ENCODE data around the gene CNIH2.
"Not testable (repeated sequence)": the region's sequence is repeated elsewhere in the genome, so short reads cannot be mapped to it uniquely, and the experiment has no call there.

The CNIH2 gene

GRCh38 chr11:66310324-66310723, 32.3 kb downstream of the CNIH2 start:
- H3K9me3 Mint-ChIP-seq, result no peaks in the 10 kb centered on the region
- H3K4me3 Mint-ChIP-seq, result no peak overlapping the region
- DNase-seq (ENCODE audit: low spot score in 2 of 2), result no peak

GRCh38 chr11:66310803-66311440, 32.9 kb downstream of the CNIH2 start:
- not testable (repeated sequence) for H3K27ac Mint-ChIP-seq; ATAC-seq; DNase-seq (ENCODE audit: low spot score in 2 of 2); H3K9me3 Mint-ChIP-seq; H3K36me3 Mint-ChIP-seq
- Mint-ChIP-seq H3K4me1 (peaks cover 33% of the 10 kb centered on the region), H3K4me3 (peak overlapping the region; percentile 88)

More at GRCh38 chr11:66310324-66310723, 32.3 kb downstream of the CNIH2 start:
- Mint-ChIP-seq H3K27ac (no peak overlapping the region), H3K4me1 (peaks cover 27% of the 10 kb centered on the region), H3K36me3 (no peaks in the 10 kb centered on the region)
- ATAC-seq, result no peak

- ATAC-seq (no peak), DNase-seq (ENCODE audit: low spot score in 2 of 2) (no peak)
- Mint-ChIP-seq H3K36me3 (no peaks in the 10 kb centered on the region), H3K4me3 (peak overlapping the region; percentile 88), H3K27ac (peak overlapping the region; percentile 96), H3K4me1 (peaks cover 36% of the 10 kb centered on the region), H3K9me3 (no peaks in the 10 kb centered on the region)
Observed at GRCh38 chr11:66311470-66311964, 33.5 kb downstream of the CNIH2 start.

- Mint-ChIP-seq H3K4me3 (peak overlapping the region; percentile 88), H3K36me3 (no peaks in the 10 kb centered on the region), H3K9me3 (no peaks in the 10 kb centered on the region), H3K4me1 (peaks cover 36% of the 10 kb centered on the region), H3K27ac (peak overlapping the region; percentile 96)
- peak; percentile 85 for ATAC-seq
- DNase-seq (ENCODE audit: low spot score in 2 of 2), result peak; percentile 97
Observed at GRCh38 chr11:66311965-66312548, 34.1 kb downstream of the CNIH2 start.

- peaks cover 43% of the 10 kb centered on the region for H3K4me1 Mint-ChIP-seq
- H3K36me3 Mint-ChIP-seq, result no peaks in the 10 kb centered on the region
- H3K4me3 Mint-ChIP-seq, result peak overlapping the region; percentile 88
- no peaks in the 10 kb centered on the region for H3K9me3 Mint-ChIP-seq
- peak; percentile 85 for ATAC-seq
- peak; percentile 96 to 99 for DNase-seq (ENCODE audit: low spot score in 2 of 2)
- H3K27ac Mint-ChIP-seq, result peak overlapping the region; percentile 96
Observed at GRCh38 chr11:66312549-66313320, 34.8 kb downstream of the CNIH2 start.

- H3K4me3 Mint-ChIP-seq, result peak overlapping the region; percentile 88
- ATAC-seq, result no peak
- H3K27ac Mint-ChIP-seq, result peak overlapping the region; percentile 96
- no peaks in the 10 kb centered on the region for H3K9me3 Mint-ChIP-seq
- peaks cover 51% of the 10 kb centered on the region for H3K4me1 Mint-ChIP-seq
- H3K36me3 Mint-ChIP-seq, result no peaks in the 10 kb centered on the region
- DNase-seq (ENCODE audit: low spot score in 2 of 2), result no peak
Observed at GRCh38 chr11:66313321-66314185, 35.6 kb downstream of the CNIH2 start.

GRCh38 chr11:66314186-66314501, 36.2 kb downstream of the CNIH2 start:
- Mint-ChIP-seq H3K36me3 (no peaks in the 10 kb centered on the region), H3K27ac (peak overlapping the region; percentile 73), H3K9me3 (no peaks in the 10 kb centered on the region), H3K4me1 (peaks cover 57% of the 10 kb centered on the region), H3K4me3 (peak overlapping the region; percentile 88)
- no peak for ATAC-seq
- no peak for DNase-seq (ENCODE audit: low spot score in 2 of 2)

GRCh38 chr11:66314561-66315497, 36.9 kb downstream of the CNIH2 start:
- peaks cover 61% of the 10 kb centered on the region for H3K4me1 Mint-ChIP-seq
- no peaks in the 10 kb centered on the region for H3K9me3 Mint-ChIP-seq
- DNase-seq (ENCODE audit: low spot score in 2 of 2), result no peak
- H3K27ac Mint-ChIP-seq, result peak overlapping the region; percentile 81
- ATAC-seq, result no peak
- no peaks in the 10 kb centered on the region for H3K36me3 Mint-ChIP-seq
- H3K4me3 Mint-ChIP-seq, result peak overlapping the region; percentile 88

- DNase-seq (ENCODE audit: low spot score in 2 of 2) (no peak), ATAC-seq (no peak)
- Mint-ChIP-seq H3K27ac (peak overlapping the region; percentile 81), H3K4me1 (peaks cover 61% of the 10 kb centered on the region), H3K9me3 (no peaks in the 10 kb centered on the region), H3K4me3 (peak overlapping the region; percentile 88), H3K36me3 (no peaks in the 10 kb centered on the region)
Observed at GRCh38 chr11:66315498-66315885, 37.5 kb downstream of the CNIH2 start.

GRCh38 chr11:66315921-66316811, 38.2 kb downstream of the CNIH2 start:
- peak overlapping the region; percentile 81 for H3K27ac Mint-ChIP-seq

GRCh38 chr11:66316849-66317251, 38.9 kb downstream of the CNIH2 start, which contains the start of gene CD248:
TSS of gene CD248 (minus strand) at chr11:66317044. CDS start at chr11:66317027, 17 bp downstream.
- Mint-ChIP-seq H3K9me3 (no peaks in the 10 kb centered on the region), H3K4me1 (peaks cover 58% of the 10 kb centered on the region), H3K36me3 (no peaks in the 10 kb centered on the region), H3K4me3 (peak within 1 kb of the TSS; percentile 88), H3K27ac (peak within 1 kb of the TSS; percentile 81)
- DNase-seq (ENCODE audit: low spot score in 2 of 2) (no peak), ATAC-seq (no peak)

More at GRCh38 chr11:66315921-66316811, 38.2 kb downstream of the CNIH2 start:
- Mint-ChIP-seq H3K4me3 (peak overlapping the region; percentile 88), H3K4me1 (peaks cover 61% of the 10 kb centered on the region), H3K9me3 (no peaks in the 10 kb centered on the region), H3K36me3 (no peaks in the 10 kb centered on the region)
- ATAC-seq (no peak), DNase-seq (ENCODE audit: low spot score in 2 of 2) (no peak)

- peak overlapping the region; percentile 63 for H3K27ac Mint-ChIP-seq
- H3K4me1 Mint-ChIP-seq, result peaks cover 56% of the 10 kb centered on the region
- peak in 1 of 2 donors; percentile 66 for DNase-seq (ENCODE audit: low spot score in 2 of 2)
- peak overlapping the region; percentile 46 for H3K4me3 Mint-ChIP-seq
- ATAC-seq, result peak; percentile 11
- no peaks in the 10 kb centered on the region for H3K36me3 Mint-ChIP-seq
- H3K9me3 Mint-ChIP-seq, result no peaks in the 10 kb centered on the region
Observed at GRCh38 chr11:66317322-66317722, 39.3 kb downstream of the CNIH2 start.

Measured in stimulated activated effector memory CD8-positive, alpha-beta T cell treated with anti-CD3 and anti-CD28 coated beads, Interleukin-12 subunit alpha, Interleukin-12 subunit beta, amount 100 ng/mL, for 72 hours (primary cell).